CD8-positive, alpha-beta memory T cell (primary cell): ENCODE measurements around the gene ACAD11. TPM values are rescaled to one million over a fixed set of nuclear protein-coding genes. Genes with fewer than 3 reads are reported as not detected.

Source experiments
- CTCF ChIA-PET: fragments of 350-600 bp; sonication (Branson Sonifier 250); formaldehyde crosslinking; loops from one replicate; lab custom pipeline; 2021; ENCODE audit warnings: antibody characterized with exemption; lab: Charles Lee
- POLR2A ChIA-PET: fragments of 350-600 bp; sonication (Branson Sonifier 250); formaldehyde crosslinking; loops from one replicate; lab custom pipeline; 2021; ENCODE audit warnings: antibody characterized with exemption; lab: Charles Lee
- DNase-seq, 5 donors: peaks; one replicate each; pipeline versions ENCODE4 v3.0.0 to v3.0.0-alpha.2; 2020 to 2022; ENCODE audit warnings: mixed read lengths in 1 of 5
- H3K27ac ChIP-seq: one replicate; pipeline ENCODE4 v1.7.0; 2013; ENCODE audit warnings: low read depth, mild to moderate bottlenecking, low read length, moderate library complexity
- H3K27me3 ChIP-seq: 2 replicates; pipeline ENCODE4 v1.7.0; 2013; ENCODE audit warnings: low read length, mild to moderate bottlenecking; ENCODE audit not compliant: insufficient read depth, poor library complexity, severe bottlenecking
- H3K36me3 ChIP-seq: 2 replicates; pipeline ENCODE4 v1.7.0; 2013; ENCODE audit warnings: mild to moderate bottlenecking, low read length, moderate library complexity; ENCODE audit not compliant: insufficient read depth
- H3K4me1 ChIP-seq: 2 replicates; pipeline ENCODE4 v1.7.0; 2013; ENCODE audit warnings: mild to moderate bottlenecking, low read length, moderate library complexity; ENCODE audit not compliant: insufficient read depth
- H3K4me3 ChIP-seq: 2 replicates; pipeline ENCODE4 v1.7.0; 2013; ENCODE audit warnings: mild to moderate bottlenecking, low read length
- H3K9me3 ChIP-seq: 2 replicates; pipeline ENCODE4 v1.7.0; 2013; ENCODE audit warnings: mild to moderate bottlenecking, low read length
- H3K27ac Mint-ChIP-seq, 8 donors: one replicate each; pipeline ENCODE4 v1.8.0; 2020 to 2021; ENCODE audit warnings: mixed read lengths in 8 of 8, mild to moderate bottlenecking in 6 of 8, inconsistent platforms in 3 of 8, moderate library complexity in 3 of 8
- H3K27me3 Mint-ChIP-seq, 2 donors: one replicate each; pipeline ENCODE4 v1.8.0; 2020 to 2021; ENCODE audit warnings: mixed read lengths in 2 of 2, mild to moderate bottlenecking in 1 of 2, moderate library complexity in 1 of 2
- H3K36me3 Mint-ChIP-seq, 3 donors: one replicate each; pipeline ENCODE4 v1.8.0; 2020 to 2021; ENCODE audit warnings: mixed read lengths in 3 of 3, inconsistent platforms in 1 of 3, mild to moderate bottlenecking in 1 of 3
- H3K4me1 Mint-ChIP-seq, 3 donors: one replicate each; pipeline ENCODE4 v1.8.0; 2020 to 2021; ENCODE audit warnings: mixed read lengths in 3 of 3, inconsistent platforms in 1 of 3, mild to moderate bottlenecking in 1 of 3
- H3K4me3 Mint-ChIP-seq, 7 donors: one replicate each; pipeline ENCODE4 v1.8.0; 2020 to 2021; ENCODE audit warnings: mixed read lengths in 7 of 7, mild to moderate bottlenecking in 6 of 7, moderate library complexity in 4 of 7, inconsistent platforms in 2 of 7
- H3K9me3 Mint-ChIP-seq, 5 donors: one replicate each; pipeline ENCODE4 v1.8.0; 2020 to 2022; ENCODE audit warnings: mixed read lengths in 5 of 5, mild to moderate bottlenecking in 3 of 5, moderate library complexity in 2 of 5, inconsistent platforms in 1 of 5
- polyA plus RNA-seq: library from polyadenylated mRNA; unstranded; fragments of 300-500 nt; fragmentation: Illumina TruSeq; gene quantifications from one replicate; pipeline ENCODE4 v1.2.3, GENCODE V29; 2021
- total RNA-seq, 2 experiments: library from RNA; stranded (reverse); gene quantifications; one replicate each; pipeline ENCODE4 v1.2.3, GENCODE V29; 2021

Gene ACAD11
- total and polyA plus RNA-seq, 3 experiments from 2014 or later: 3.6 to 11.5 (median 9.5) TPM

DNA sequence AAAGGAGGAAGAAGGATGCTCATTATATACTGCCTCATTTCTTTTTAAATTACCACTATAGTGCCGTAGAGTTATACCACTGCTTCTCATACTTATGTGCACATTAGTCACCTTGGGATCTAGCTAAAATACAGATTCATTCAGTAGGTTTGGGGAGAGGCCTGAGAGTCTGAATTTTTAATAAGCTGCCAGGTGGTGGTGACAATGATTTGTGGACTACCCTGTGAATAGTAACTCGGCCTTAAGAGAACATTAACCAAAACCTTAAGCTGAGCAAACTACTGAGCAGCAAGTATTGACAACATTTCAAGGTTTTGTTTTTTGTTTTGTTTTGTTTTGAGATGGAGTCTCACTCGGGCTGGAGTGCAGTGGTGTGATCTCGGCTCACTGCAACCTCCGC lies 20.3 kb upstream of the ACAD11 start:
- Histone ChIP-seq H3K36me3 (peaks cover 18% of the 10 kb centered on the region), H3K27ac (no peak overlapping the region), H3K4me1 (no peaks in the 10 kb centered on the region), H3K27me3 (no peaks in the 10 kb centered on the region), H3K9me3 (no peaks in the 10 kb centered on the region), H3K4me3 (no peak overlapping the region)
- ChIA-PET CTCF (no interaction called here), POLR2A (no interaction called here)
- H3K4me3 Mint-ChIP-seq: no peak overlapping the region
- DNase-seq: no peak
- H3K27ac Mint-ChIP-seq: peak overlapping the region in 4 of 8 donors; percentile 1 to 29 (median 10)
- no peaks in the 10 kb centered on the region for H3K4me1 Mint-ChIP-seq
- H3K36me3 Mint-ChIP-seq: peaks cover 7 to 71% (median 16%) of the 10 kb centered on the region in 3 donors
- no peaks in the 10 kb centered on the region for H3K27me3 Mint-ChIP-seq
- H3K9me3 Mint-ChIP-seq: no peaks in the 10 kb centered on the region

DNA sequence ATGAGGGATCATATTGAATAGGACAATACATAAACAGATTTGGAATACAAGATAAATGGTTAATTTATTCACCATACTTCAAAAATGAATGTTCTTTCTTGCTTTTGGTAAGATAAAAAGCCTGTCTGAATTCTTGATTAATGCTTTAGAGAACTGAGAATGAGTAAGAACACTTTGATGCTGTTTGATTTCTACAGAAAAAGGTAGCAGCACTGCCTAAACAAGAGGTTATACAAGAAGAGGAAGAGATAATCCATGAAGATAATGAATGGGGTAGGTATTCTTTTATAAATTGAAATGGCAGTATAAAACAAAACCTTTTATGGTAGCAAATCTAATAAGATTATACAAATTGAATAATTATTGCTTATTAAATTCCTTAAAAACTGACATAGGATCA lies 15.8 kb upstream of the ACAD11 start:
- H3K9me3 Mint-ChIP-seq: no peaks in the 10 kb centered on the region
- POLR2A ChIA-PET: interaction anchor here (0.6 kb wide), 1 partner anchor 16 kb away, joined by 3 read pairs; the partner anchor contains the start of gene ACAD11

DNA sequence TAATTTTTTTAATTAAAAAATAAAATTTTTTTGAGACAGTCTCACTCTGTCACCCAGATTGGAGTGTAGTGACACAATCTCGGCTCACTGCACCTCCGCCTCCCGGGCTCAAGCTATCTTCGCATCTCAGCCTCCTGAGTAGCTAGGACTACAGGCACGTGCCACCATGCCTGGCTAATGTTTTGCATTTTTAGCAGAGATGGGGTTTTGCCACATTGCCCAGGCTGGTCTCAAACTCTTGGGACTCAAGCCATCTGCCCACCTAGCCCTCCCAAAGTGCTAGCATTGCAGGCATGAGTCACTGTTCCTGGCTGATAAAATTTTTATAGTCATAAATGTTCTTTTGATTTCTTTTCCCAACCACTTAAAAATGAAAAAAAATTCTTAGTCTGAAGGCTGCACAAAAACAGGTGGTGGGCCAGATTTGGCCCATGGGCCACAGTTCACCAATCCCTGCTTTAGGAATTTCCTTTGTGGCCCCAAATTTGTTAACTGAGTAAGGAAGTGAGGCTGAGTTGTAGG lies 9.7 kb upstream of the ACAD11 start:
- Mint-ChIP-seq H3K4me1 (peaks cover 18 to 33% (median 28%) of the 10 kb centered on the region in 3 donors), H3K9me3 (no peaks in the 10 kb centered on the region), H3K4me3 (no peak overlapping the region), H3K27ac (peak overlapping the region in 1 of 8 donors; percentile 10), H3K27me3 (no peaks in the 10 kb centered on the region), H3K36me3 (peaks cover 0 to 45% (median 2%) of the 10 kb centered on the region in 3 donors)
- Histone ChIP-seq H3K27me3 (no peaks in the 10 kb centered on the region), H3K4me3 (no peak overlapping the region), H3K27ac (no peak overlapping the region), H3K36me3 (no peaks in the 10 kb centered on the region), H3K9me3 (no peaks in the 10 kb centered on the region), H3K4me1 (no peaks in the 10 kb centered on the region)
- ChIA-PET POLR2A (no interaction called here), CTCF (no interaction called here)
- no peak for DNase-seq

More for the DNA sequence above, 15.8 kb upstream of the ACAD11 start:
- H3K4me1 Mint-ChIP-seq: peaks cover 0 to 4% (median 0%) of the 10 kb centered on the region in 3 donors
- peak overlapping the region in 2 of 8 donors; percentile 10 to 89 for H3K27ac Mint-ChIP-seq
- CTCF ChIA-PET: no interaction called here
- H3K27me3 ChIP-seq: no peaks in the 10 kb centered on the region
- no peak for DNase-seq
- no peaks in the 10 kb centered on the region for H3K9me3 ChIP-seq
- H3K4me3 Mint-ChIP-seq: no peak overlapping the region
- H3K36me3 Mint-ChIP-seq: peaks cover 0 to 70% (median 6%) of the 10 kb centered on the region in 3 donors
- no peak overlapping the region for H3K27ac ChIP-seq
- no peaks in the 10 kb centered on the region for H3K36me3 ChIP-seq
- no peaks in the 10 kb centered on the region for H3K27me3 Mint-ChIP-seq
- H3K4me1 ChIP-seq: no peaks in the 10 kb centered on the region
- H3K4me3 ChIP-seq: no peak overlapping the region

DNA sequence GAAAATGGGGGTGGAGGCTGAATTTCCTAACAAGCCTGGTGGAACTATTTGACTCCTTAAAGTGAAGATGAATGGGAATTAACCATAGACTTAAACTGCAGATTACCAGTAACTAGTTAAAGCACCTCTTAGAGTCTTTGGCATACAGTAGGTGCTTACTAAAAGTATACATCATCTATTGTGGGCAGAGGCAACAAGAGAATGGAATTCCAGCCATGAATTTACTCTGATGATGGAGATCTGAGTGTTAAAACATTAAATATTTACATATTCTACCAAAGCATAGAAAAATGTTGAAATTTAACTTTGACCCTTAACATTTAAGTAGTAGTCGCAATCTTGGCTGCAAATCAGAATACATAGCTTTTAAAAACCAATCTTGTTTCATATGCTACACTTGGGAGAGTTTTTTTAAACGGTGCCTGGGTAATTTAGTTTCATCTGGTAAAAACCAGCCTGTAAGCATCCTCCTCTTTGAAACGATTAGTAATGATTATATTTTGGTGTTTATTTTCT lies 5.7 kb upstream of the ACAD11 start:
- no peaks in the 10 kb centered on the region for H3K9me3 Mint-ChIP-seq
- no peak for DNase-seq
- peaks cover 0 to 28% (median 2%) of the 10 kb centered on the region in 3 donors for H3K36me3 Mint-ChIP-seq
- H3K4me3 ChIP-seq: no peak overlapping the region
- H3K9me3 ChIP-seq: no peaks in the 10 kb centered on the region
- POLR2A ChIA-PET: no interaction called here
- H3K36me3 ChIP-seq: no peaks in the 10 kb centered on the region
- H3K4me3 Mint-ChIP-seq: no peak overlapping the region
- no peaks in the 10 kb centered on the region for H3K27me3 Mint-ChIP-seq
- CTCF ChIA-PET: no interaction called here
- peaks cover 19% of the 10 kb centered on the region for H3K4me1 ChIP-seq
- H3K27ac Mint-ChIP-seq: peak overlapping the region in 1 of 8 donors; percentile 31
- no peaks in the 10 kb centered on the region for H3K27me3 ChIP-seq
- H3K27ac ChIP-seq: no peak overlapping the region
- H3K4me1 Mint-ChIP-seq: peaks cover 45 to 66% (median 61%) of the 10 kb centered on the region in 3 donors

DNA sequence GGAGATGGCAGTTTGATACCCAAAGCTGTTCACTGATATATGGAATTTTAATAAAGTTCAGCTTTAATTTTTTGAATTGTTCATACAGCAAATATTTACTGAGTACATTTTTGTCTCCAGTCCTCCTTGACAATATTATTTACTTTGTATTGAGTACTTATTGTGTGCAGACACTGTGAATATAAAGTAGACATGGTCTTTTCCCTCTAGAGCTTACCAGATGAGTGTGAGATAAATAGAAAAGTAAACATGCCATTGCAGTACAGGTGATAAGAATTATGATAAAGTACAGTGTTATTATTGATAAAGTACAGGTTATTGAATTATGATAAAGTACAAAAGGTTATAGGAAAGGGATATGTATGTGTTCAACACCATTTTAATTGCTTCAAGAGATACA lies 2.6 kb upstream of the ACAD11 start:
- peak overlapping the region in 3 of 8 donors; percentile 66 to 70 (median 70) for H3K27ac Mint-ChIP-seq
- H3K27ac ChIP-seq: no peak overlapping the region
- peaks cover 33% of the 10 kb centered on the region for H3K4me1 ChIP-seq
- CTCF ChIA-PET: no interaction called here
- peaks cover 0 to 30% (median 0%) of the 10 kb centered on the region in 3 donors for H3K36me3 Mint-ChIP-seq
- DNase-seq: no peak
- no peaks in the 10 kb centered on the region for H3K9me3 Mint-ChIP-seq
- no peaks in the 10 kb centered on the region for H3K27me3 Mint-ChIP-seq
- no peaks in the 10 kb centered on the region for H3K27me3 ChIP-seq
- peak overlapping the region in 4 of 7 donors; percentile 6 to 99 (median 46) for H3K4me3 Mint-ChIP-seq
- no peaks in the 10 kb centered on the region for H3K9me3 ChIP-seq
- no peak overlapping the region for H3K4me3 ChIP-seq
- H3K4me1 Mint-ChIP-seq: peaks cover 54 to 75% (median 70%) of the 10 kb centered on the region in 3 donors
- H3K36me3 ChIP-seq: no peaks in the 10 kb centered on the region
- POLR2A ChIA-PET: no interaction called here

DNA sequence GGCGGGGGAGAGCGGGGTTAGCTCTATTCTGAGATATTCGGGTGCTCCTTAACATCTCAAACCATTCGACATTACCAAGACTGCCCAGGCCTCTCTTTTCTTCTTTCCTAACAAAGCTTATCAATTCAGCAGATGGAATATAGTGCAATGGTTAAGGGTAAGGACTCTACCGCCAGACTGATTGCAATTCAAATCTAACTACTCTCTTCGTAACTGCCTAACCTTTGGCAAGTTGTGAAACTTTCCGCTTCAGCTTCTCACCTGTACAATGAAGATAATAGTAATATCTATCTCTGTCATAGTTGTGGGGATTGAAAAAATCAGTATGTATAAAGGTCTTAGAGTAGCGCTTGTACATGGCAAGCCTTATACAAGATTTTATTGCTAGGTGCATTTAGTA lies 1.5 kb upstream of the ACAD11 start:
- H3K4me3 ChIP-seq: peak overlapping the region; percentile 84
- no peaks in the 10 kb centered on the region for H3K27me3 Mint-ChIP-seq
- no peaks in the 10 kb centered on the region for H3K9me3 Mint-ChIP-seq
- H3K27ac Mint-ChIP-seq: peak overlapping the region; percentile 94 to 99 (median 96)
- H3K4me3 Mint-ChIP-seq: peak overlapping the region; percentile 94 to 99 (median 97)
- no peaks in the 10 kb centered on the region for H3K27me3 ChIP-seq
- H3K36me3 Mint-ChIP-seq: peaks cover 0 to 23% (median 0%) of the 10 kb centered on the region in 3 donors
- ChIA-PET CTCF (interaction anchor here (1.0 to 1.5 kb wide), 3 partner anchors 18 to 125 kb away, joined by 3 to 6 read pairs (median 3); no protein-coding TSS in a partner anchor), POLR2A (interaction anchor here (1.2 to 1.3 kb wide), 2 partner anchors 61 to 913 kb away, joined by 3 to 5 read pairs; partner anchors contain the start of gene CDV3)
- H3K4me1 Mint-ChIP-seq: peaks cover 58 to 76% (median 70%) of the 10 kb centered on the region in 3 donors
- no peaks in the 10 kb centered on the region for H3K36me3 ChIP-seq
- no peak for DNase-seq
- peaks cover 33% of the 10 kb centered on the region for H3K4me1 ChIP-seq
- H3K27ac ChIP-seq: peak overlapping the region; percentile 81
- H3K9me3 ChIP-seq: no peaks in the 10 kb centered on the region

DNA sequence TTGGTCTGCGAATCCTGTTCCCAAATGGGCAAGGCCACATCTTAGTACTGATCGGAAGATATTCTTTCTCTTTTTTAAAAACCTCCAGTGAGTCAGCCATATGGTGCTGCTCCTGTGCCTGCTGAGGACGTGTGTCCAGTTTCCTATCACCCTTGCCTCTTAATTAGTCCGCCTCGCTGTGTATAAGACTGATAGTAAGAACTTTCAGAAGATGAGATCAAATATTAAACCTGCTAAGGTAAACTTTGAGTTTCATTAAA lies 1.1 kb upstream of the ACAD11 start:
- Histone ChIP-seq H3K9me3 (no peaks in the 10 kb centered on the region), H3K36me3 (no peaks in the 10 kb centered on the region), H3K27ac (peak overlapping the region; percentile 81), H3K4me1 (peaks cover 33% of the 10 kb centered on the region), H3K27me3 (no peaks in the 10 kb centered on the region), H3K4me3 (peak overlapping the region; percentile 84)
- DNase-seq: no peak
- peaks cover 59 to 78% (median 70%) of the 10 kb centered on the region in 3 donors for H3K4me1 Mint-ChIP-seq
- CTCF ChIA-PET: interaction anchor here (1.0 to 1.5 kb wide), 3 partner anchors 18 to 125 kb away, joined by 3 to 6 read pairs (median 3); no protein-coding TSS in a partner anchor
- H3K27ac Mint-ChIP-seq: peak overlapping the region; percentile 94 to 99 (median 96)
- POLR2A ChIA-PET: interaction anchor here (1.2 to 1.3 kb wide), 2 partner anchors 61 to 913 kb away, joined by 3 to 5 read pairs; partner anchors contain the start of gene CDV3
- no peaks in the 10 kb centered on the region for H3K27me3 Mint-ChIP-seq
- H3K36me3 Mint-ChIP-seq: peaks cover 0 to 20% (median 0%) of the 10 kb centered on the region in 3 donors
- peak overlapping the region; percentile 94 to 99 (median 97) for H3K4me3 Mint-ChIP-seq
- no peaks in the 10 kb centered on the region for H3K9me3 Mint-ChIP-seq
